Parathyroid adenoma (tissue), 2 donors: ENCODE measurements around the gene ZNF609.

ENCODE experiments used
- H2AFZ ChIP-seq: fragments of 300-600 bp; sonication (generic); one replicate; pipeline ENCODE4 v1.7.0; 2017; ENCODE audit warnings: antibody characterized with exemption, mild to moderate bottlenecking
- H3K27ac ChIP-seq: fragments of 300-600 bp; sonication (generic); one replicate; pipeline ENCODE4 v1.7.0; 2017
- H3K27me3 ChIP-seq: fragments of 300-600 bp; sonication (generic); one replicate; pipeline ENCODE4 v1.7.0; 2017; ENCODE audit warnings: low read length; ENCODE audit not compliant: control insufficient read depth, insufficient read depth
- H3K36me3 ChIP-seq: fragments of 300-600 bp; sonication (generic); one replicate; pipeline ENCODE4 v1.7.0; 2017; ENCODE audit warnings: low read length; ENCODE audit not compliant: control insufficient read depth, insufficient read depth
- H3K4me1 ChIP-seq: fragments of 300-600 bp; sonication (generic); one replicate; pipeline ENCODE4 v1.7.0; 2017; ENCODE audit warnings: control low read depth
- H3K4me2 ChIP-seq: fragments of 300-600 bp; sonication (generic); one replicate; pipeline ENCODE4 v1.7.0; 2017; ENCODE audit warnings: low read length
- H3K4me3 ChIP-seq: fragments of 300-600 bp; sonication (generic); one replicate; pipeline ENCODE4 v1.7.0; 2017; ENCODE audit warnings: low read depth, low read length
- H3K79me2 ChIP-seq: fragments of 300-600 bp; sonication (generic); one replicate; pipeline ENCODE4 v1.7.0; 2017; ENCODE audit warnings: control low read depth
- H3K9ac ChIP-seq: fragments of 300-600 bp; sonication (generic); one replicate; pipeline ENCODE4 v1.7.0; 2017; ENCODE audit warnings: mild to moderate bottlenecking
- H3K9me3 ChIP-seq: fragments of 300-600 bp; sonication (generic); one replicate; pipeline ENCODE4 v1.7.0; 2017; ENCODE audit warnings: low read length; ENCODE audit not compliant: control insufficient read depth
- TF ChIP-seq, protein P1 (sequence below): fragments of 300-600 bp; sonication (generic); IDR thresholded peaks from one replicate; pipeline ENCODE4 v1.7.0; 2017; ENCODE audit warnings: antibody characterized with exemption, mild to moderate bottlenecking
- donor health status: primary hyperparathyroidism.

Gene ZNF609

DNA sequence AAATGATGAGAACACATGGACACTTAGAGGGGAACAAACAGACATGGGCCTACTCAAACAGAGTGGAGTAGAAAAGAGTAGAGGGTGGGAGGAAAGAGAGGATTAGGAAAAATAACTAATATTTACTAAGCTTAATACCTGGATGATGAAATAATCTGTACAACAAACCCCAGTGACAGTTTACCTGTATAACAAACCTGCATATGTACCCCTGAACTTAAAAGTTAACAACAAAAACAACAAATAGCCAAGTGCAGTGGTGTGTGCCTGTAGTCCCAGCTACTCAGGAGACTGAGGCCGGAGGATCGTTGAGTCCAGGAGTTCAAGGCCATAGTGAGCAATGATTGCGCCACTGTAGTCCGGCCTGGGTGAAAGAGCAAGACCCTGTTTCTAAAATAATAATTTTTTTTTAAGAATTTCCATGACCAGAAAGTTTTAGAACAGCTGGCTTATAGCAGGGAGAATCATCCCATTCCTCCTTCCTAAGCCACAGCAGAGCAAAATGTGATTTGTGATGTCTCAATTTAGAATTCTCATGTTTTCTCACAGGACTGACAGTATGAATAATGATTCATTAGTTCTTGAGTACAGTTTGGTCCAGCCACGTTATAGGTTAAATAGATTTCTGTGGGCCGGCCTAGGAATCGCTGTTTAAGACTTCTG, 150.0 kb downstream of the ZNF609 start:
- no peaks in the 10 kb centered on the region for H3K36me3 ChIP-seq

DNA sequence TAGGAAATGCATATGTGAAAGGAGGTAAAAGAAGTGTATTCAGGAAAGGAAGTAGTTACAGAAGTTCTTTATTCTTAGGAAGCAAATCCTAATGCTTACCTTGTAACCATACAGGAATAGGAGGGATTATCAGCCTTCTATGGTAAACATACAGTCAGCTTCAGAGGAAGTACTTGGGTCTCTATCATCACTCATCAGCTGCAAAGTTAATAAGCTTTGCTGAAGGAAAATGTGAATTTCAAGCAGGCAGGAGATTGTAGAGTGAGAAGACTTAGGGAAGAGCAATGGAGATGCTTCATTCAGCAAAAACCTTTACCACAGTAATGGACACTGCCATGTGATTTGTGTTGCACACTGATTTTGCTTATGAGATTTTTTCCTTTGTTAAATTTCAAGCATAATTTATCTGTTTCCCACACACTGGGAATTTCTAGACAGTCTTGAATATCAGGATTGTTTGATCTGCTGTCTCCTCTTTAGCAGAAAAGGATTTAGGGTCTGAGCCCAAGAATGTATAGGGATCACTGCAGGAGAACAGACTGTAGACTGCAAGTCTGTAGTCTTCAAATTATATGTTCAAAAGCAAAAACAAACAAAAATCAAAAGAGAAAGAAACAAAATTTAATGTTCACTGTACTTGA, 150.8 kb downstream of the ZNF609 start:
- no peaks in the 10 kb centered on the region for H3K27me3 ChIP-seq
- no peaks in the 10 kb centered on the region for H3K36me3 ChIP-seq
- no peak overlapping the region for H3K4me2 ChIP-seq
- TF ChIP-seq, protein P1, sequence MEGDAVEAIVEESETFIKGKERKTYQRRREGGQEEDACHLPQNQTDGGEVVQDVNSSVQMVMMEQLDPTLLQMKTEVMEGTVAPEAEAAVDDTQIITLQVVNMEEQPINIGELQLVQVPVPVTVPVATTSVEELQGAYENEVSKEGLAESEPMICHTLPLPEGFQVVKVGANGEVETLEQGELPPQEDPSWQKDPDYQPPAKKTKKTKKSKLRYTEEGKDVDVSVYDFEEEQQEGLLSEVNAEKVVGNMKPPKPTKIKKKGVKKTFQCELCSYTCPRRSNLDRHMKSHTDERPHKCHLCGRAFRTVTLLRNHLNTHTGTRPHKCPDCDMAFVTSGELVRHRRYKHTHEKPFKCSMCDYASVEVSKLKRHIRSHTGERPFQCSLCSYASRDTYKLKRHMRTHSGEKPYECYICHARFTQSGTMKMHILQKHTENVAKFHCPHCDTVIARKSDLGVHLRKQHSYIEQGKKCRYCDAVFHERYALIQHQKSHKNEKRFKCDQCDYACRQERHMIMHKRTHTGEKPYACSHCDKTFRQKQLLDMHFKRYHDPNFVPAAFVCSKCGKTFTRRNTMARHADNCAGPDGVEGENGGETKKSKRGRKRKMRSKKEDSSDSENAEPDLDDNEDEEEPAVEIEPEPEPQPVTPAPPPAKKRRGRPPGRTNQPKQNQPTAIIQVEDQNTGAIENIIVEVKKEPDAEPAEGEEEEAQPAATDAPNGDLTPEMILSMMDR = no peak
- no peaks in the 10 kb centered on the region for H3K9me3 ChIP-seq
- H3K9ac ChIP-seq = no peak overlapping the region
- H3K79me2 ChIP-seq = peaks cover 10% of the 10 kb centered on the region
- no peaks in the 10 kb centered on the region for H3K4me1 ChIP-seq
- H2AFZ ChIP-seq = no peak overlapping the region
- H3K4me3 ChIP-seq = no peak overlapping the region
- H3K27ac ChIP-seq = no peak overlapping the region

More for the DNA sequence above, 150.0 kb downstream of the ZNF609 start:
- no peak overlapping the region for H3K4me2 ChIP-seq
- TF ChIP-seq, protein P1 = no peak
- no peaks in the 10 kb centered on the region for H3K27me3 ChIP-seq
- no peak overlapping the region for H3K9ac ChIP-seq
- no peaks in the 10 kb centered on the region for H3K9me3 ChIP-seq
- no peak overlapping the region for H2AFZ ChIP-seq
- no peak overlapping the region for H3K4me3 ChIP-seq
- H3K4me1 ChIP-seq = no peaks in the 10 kb centered on the region
- H3K27ac ChIP-seq = no peak overlapping the region
- peaks cover 5% of the 10 kb centered on the region for H3K79me2 ChIP-seq

DNA sequence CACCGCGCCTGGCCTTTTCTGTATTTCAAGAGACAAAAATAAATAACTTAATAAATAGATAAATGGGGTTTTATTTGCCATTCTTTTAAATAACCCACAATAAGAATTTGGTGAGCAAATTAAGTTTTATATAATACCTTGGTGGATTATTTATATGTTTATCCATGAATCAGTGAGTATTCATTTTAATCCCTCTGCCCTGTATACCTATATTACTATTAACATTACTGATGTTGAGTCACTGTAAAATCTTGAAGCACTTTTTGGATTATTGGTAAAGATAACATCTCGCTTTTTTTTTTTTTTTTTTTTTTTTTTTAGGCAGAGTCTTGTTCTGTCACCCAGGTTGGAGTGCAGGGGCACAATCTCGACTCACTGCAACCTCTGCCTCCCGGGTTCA, 154.1 kb downstream of the ZNF609 start:
- TF ChIP-seq, protein P1 = no peak
- Histone ChIP-seq H3K27me3 (no peaks in the 10 kb centered on the region), H3K36me3 (no peaks in the 10 kb centered on the region), H3K79me2 (peaks cover 8% of the 10 kb centered on the region), H3K4me3 (no peak overlapping the region), H3K4me1 (peaks cover 2% of the 10 kb centered on the region), H3K4me2 (no peak overlapping the region), H3K27ac (no peak overlapping the region), H3K9me3 (no peaks in the 10 kb centered on the region), H2AFZ (no peak overlapping the region), H3K9ac (no peak overlapping the region)

DNA sequence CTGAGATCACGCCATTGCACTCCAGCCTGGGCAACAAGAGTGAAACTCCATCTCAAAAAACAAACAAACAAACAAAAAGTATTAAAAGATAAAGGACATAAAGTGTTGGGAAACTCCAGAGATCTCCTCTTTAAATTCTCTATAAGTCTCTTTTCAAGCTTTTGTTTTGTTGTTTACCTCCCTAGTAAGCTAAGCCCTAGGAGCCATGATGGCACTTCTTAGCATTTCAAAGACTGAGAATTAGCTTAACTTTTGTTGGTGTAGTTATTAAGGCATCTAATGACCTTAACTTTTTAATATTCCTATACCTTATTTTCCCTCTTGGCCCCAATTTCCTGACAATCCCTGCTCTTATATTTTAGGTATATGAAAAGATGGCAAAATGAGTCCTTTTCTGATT, 157.3 kb downstream of the ZNF609 start:
- H3K36me3 ChIP-seq = no peaks in the 10 kb centered on the region
- TF ChIP-seq, protein P1 = no peak
- no peak overlapping the region for H2AFZ ChIP-seq
- H3K27me3 ChIP-seq = no peaks in the 10 kb centered on the region
- H3K9ac ChIP-seq = no peak overlapping the region
- H3K4me3 ChIP-seq = no peak overlapping the region
- no peak overlapping the region for H3K4me2 ChIP-seq
- peaks cover 4% of the 10 kb centered on the region for H3K4me1 ChIP-seq
- H3K79me2 ChIP-seq = peaks cover 8% of the 10 kb centered on the region
- no peak overlapping the region for H3K27ac ChIP-seq
- H3K9me3 ChIP-seq = no peaks in the 10 kb centered on the region

DNA sequence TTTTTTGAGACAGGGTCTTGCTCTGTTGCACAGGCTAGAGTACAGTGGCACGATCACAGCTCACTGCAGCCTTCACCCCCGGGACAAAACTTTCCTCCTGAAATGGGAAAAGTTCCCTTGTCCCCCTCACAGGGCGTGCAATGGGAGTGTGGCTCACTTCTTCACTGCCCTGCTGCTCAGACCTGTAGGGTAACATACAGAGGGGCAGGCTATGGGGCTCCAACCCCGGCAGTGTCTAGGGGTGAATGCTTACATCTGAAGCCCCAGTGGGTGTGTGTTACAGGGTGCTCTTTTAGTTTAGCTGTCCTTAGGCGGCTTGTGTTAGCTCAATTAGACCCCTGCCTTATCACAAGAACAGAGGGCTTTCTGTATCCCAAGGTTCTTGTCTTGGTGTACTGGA, 157.8 kb downstream of the ZNF609 start:
- Histone ChIP-seq H3K4me3 (no peak overlapping the region), H3K79me2 (peaks cover 8% of the 10 kb centered on the region), H3K27me3 (no peaks in the 10 kb centered on the region), H3K4me2 (no peak overlapping the region), H3K4me1 (peaks cover 8% of the 10 kb centered on the region), H3K36me3 (no peaks in the 10 kb centered on the region), H3K9me3 (no peaks in the 10 kb centered on the region), H3K27ac (no peak overlapping the region), H3K9ac (no peak overlapping the region), H2AFZ (no peak overlapping the region)
- TF ChIP-seq, protein P1 = no peak
